KOPT-K1 (cell line): Measurements from ENCODE around the gene MYH1.
"Not testable (repeated sequence)": the region's sequence is repeated elsewhere in the genome, so short reads cannot be mapped to it uniquely, and the experiment has no call there.

ENCODE experiments used
- H3K27ac ChIP-seq: fragments of 200-600 bp; sonication (generic); 2 replicates; pipeline ENCODE4 v1.5.1; 2016; ENCODE audit warnings: antibody characterized with exemption, mild to moderate bottlenecking, low read depth, low read length; ENCODE audit not compliant: poor library complexity, severe bottlenecking
- H3K36me3 ChIP-seq: fragments of 200-600 bp; sonication (generic); 2 replicates; pipeline ENCODE4 v1.5.1; 2017; ENCODE audit warnings: antibody characterized with exemption, mild to moderate bottlenecking, low read length, moderate library complexity; ENCODE audit not compliant: insufficient read depth
- H3K9me3 ChIP-seq: fragments of 200-600 bp; sonication (generic); 2 replicates; pipeline ENCODE4 v1.5.1; 2017; ENCODE audit warnings: antibody characterized with exemption, low read length, mild to moderate bottlenecking; ENCODE audit not compliant: insufficient read depth, poor library complexity, severe bottlenecking

Gene MYH1

DNA sequence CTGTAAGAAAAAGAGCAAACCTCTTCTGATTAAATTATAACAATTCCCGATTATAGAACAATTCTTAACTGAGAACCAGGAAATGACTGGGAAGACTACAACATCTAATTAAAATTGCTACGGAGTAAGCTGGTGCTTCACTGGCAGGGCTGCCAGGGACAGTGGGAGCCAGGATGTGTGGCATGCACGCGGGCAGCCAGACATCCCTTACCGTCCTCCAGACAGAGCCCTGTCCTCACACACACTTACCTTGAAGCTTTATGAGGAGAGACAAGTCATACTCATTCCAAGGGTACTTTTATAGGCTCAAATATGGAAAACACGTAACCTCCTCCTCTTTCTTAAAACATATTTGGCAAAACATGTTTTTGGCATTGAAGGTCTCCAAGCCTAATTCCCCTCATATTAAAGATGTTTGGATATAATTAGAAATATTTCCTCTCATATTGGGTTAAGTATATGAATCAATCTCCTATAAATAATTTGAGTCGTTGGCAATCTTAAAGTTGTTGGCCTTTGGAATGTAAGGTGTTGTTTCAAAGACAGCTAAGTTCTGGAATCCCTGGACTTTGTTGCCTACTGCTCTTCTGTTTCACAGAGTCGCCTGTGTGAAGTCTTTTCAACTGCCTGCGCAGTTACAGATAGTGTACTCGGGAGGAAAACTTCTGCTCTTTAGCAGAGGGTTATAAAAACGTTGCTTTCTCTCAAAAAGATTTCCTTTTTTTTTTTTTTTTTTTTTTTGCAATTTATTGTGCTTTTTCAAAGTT is at the start of gene MYH1:
TSS of gene MYH1 (minus strand) at position 272 of the 767 bp plus-strand sequence. CDS start 1,900 bp downstream, outside the sequence.
- no peaks in the 10 kb centered on the region for H3K9me3 ChIP-seq

DNA sequence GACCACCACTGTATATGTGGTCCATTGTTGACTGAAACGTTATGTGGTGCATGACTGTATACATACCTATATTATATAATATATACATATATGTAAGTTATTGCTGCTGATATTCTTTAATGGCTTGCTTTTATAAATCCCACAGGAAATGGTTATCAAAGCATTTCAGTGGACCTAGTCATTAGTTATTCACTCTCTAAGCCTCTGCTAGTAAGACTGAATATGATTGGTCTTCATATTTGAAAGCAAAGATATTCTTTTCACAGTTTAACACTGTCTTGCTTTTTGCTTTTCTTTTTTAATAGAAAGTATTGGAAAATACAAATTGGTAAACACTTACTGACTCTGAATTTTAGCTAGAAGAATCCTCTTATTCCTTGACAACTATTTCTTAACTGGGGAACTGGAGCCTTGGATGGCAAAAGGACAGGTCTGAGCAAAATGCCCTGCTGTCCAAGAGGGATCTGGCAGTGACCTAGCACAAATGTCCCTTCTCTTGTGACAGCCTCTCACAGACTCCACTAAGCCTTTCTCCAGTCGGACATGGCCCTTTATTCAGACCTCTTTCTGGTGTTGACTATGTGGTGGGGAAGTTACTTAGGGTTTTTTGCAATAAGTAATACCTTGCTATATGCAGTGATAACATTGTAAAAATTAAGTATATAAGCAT is 45.8 kb upstream of the MYH1 start:
- Histone ChIP-seq H3K9me3 (no peaks in the 10 kb centered on the region), H3K27ac (no peak overlapping the region), H3K36me3 (no peaks in the 10 kb centered on the region)

More for the DNA sequence above, at the start of gene MYH1:
- H3K36me3 ChIP-seq = no peaks in the 10 kb centered on the region
- no peak within 1 kb of the TSS for H3K27ac ChIP-seq

DNA sequence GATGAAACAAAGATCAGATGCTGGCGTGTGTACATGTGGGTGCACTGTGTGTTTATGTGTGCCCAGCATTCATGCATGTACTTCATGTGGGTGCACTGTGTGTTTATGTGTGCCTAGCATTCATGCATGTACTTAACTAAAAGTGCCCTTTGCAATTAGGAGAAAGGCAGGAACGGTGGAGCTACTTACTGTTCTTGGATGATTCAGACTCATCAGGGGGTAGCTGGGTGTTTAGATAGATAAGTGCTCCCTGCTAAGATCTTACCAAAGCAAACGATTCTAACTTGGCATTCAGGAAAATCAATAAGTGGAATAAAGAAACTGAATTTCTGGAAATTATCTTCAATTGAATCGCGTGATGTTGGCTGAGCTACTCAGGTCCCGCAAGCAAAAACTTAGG is 39.7 kb upstream of the MYH1 start:
- Histone ChIP-seq H3K27ac (no peak overlapping the region), H3K9me3 (no peaks in the 10 kb centered on the region), H3K36me3 (no peaks in the 10 kb centered on the region)

DNA sequence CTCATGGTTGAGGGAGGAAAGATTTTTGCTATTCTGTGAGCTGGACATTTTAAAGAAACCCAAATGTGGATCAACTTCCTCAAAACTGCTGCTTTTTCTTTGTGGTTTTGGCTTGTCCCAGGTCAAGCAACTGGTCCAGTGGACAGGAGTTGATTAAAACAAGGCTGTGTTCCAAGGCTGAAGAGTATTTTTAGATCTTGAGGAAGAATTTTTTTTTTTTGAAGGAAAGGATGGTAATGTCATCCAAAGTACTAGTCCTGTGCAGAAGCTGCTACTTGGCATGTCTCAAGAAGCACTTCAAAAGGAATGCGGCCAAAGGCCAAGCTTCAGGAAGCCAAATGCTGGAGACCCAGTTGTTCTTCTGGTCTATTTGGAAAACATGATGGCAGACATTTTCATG is 39.1 kb upstream of the MYH1 start:
- H3K27ac ChIP-seq = no peak overlapping the region
- H3K9me3 ChIP-seq = no peaks in the 10 kb centered on the region
- H3K36me3 ChIP-seq = no peaks in the 10 kb centered on the region

DNA sequence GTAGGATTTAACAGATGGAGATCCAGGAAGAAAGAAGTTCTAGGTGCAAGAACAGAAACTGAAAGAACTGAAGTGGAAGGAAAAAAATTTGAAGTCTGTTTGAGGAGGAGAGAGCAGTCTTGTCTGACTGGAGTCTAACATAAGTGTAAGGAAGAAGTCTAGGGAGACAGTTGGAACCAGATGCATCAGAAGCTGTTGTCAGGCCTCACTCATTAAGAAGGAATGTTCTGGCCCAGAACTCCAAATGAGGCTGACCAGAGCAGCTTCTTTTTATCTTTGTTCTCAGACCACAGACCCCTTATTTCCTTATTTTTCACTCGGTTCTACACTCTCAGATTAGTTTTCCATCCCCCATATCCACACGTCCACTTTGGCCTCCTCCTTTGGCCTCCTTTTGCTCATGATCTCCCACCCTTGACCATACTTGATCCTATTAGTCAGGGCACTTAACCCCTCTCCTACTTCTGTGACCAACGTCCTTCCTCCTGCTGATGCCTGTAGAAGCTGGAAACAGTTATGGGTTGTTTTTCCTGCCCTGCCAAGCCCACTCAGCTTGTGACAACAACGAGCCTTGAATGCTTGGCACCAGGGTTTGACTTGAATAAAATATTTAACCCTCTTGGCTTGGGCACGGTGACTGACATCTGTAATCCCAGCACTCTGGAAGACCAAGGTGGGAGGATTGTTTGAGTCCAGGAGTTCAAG is 38.1 kb upstream of the MYH1 start:
- Histone ChIP-seq H3K36me3 (no peaks in the 10 kb centered on the region), H3K27ac (no peak overlapping the region), H3K9me3 (no peaks in the 10 kb centered on the region)

DNA sequence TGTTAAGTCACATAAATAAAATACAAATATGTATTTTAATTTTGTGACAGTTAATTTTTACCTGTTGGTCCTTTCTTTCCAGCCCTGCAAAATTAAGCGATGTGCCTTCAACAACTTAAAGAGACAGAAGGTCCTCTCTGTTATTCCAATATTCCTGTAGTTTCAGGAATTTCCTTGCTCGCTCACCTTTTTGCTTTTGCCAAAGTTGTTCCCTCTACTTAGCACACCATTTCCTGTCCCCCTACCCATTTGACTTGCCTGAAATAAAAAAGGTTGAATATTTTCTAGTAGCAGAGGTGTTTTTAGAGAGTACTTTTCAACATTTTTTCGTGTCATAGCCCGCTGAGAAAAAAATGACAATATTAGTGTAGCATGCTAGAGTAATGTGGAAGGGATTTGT is 31.7 kb upstream of the MYH1 start:
- Histone ChIP-seq H3K9me3 (no peaks in the 10 kb centered on the region), H3K36me3 (no peaks in the 10 kb centered on the region), H3K27ac (no peak overlapping the region)

DNA sequence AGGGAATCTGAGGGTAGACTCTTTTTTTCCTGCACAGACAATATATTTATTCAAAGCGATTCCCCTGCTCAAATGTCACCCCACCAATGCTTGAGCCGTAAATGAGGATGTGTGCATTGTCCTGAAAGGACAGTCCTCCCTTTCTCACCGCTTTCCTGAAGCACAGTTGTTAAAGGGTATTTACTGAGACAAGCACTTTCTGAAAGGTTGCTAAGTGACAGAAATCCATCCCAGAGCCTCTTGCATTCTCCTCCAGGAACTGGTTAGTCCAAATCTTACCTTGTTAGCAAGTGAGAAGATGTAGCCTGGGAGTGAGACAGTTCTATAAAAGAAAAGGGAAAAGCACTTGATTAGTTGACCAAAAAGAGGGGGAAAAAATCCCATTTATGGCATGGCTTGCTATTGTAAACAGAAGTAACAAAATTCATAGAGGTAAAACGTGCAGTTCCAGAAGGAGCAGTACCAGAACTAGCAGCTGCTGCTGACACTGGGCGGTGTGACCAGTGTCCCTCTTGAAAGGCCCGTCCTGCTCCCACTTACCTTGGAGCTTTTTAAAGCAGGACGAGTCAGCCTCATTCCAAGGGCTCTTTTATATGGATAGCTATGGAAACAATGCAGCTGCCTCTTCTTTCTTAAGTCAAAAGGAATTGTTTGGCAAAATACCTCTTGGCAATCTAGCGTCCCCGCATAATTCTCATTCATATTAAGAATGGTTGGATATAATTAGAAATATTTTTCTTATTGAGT is 30.9 kb upstream of the MYH1 start, which contains the start of gene MYH2:
TSS of gene MYH2 (minus strand) at position 563 of the 747 bp plus-strand sequence. CDS start 1,738 bp downstream, outside the sequence.
- Histone ChIP-seq H3K36me3 (no peaks in the 10 kb centered on the region), H3K9me3 (no peaks in the 10 kb centered on the region), H3K27ac (no peak within 1 kb of the TSS)

DNA sequence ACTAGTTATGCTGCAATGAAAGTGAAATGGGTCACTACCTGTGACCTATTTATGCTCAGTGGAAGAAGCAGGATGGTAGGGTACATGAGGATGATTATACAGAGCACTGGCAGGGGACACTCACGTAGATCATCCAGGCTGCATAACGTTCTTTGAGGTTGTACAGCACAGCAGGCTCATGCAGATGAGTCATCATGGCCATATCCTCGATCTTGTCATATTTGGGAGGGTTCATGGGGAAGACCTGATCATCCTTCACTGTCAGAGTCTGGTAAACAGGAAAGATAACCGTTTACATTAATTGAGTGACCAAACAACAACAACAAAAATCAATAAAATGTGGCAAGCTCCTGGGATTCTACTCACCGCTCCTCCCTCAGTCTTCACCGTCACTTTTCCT is 29.0 kb upstream of the MYH1 start:
- Histone ChIP-seq H3K9me3 (no peaks in the 10 kb centered on the region), H3K36me3 (no peaks in the 10 kb centered on the region), H3K27ac (no peak overlapping the region)

DNA sequence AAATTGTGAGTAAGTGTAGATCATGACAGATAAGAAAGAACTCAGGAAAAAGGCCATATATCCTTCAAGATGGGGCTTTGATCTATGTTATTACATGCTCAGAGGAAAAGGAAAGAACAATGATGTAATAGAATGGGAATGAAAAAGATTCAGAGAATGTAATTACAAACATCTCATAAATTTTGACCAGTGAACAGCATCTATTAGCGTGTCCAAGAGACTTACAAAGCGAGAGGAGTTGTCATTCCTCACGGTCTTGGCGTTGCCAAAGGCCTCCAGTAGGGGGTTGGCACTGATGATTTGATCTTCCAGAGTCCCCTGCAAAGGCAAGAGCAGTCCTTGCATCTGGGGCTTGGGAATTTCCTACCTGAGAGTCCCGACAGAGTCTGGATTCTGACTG is 25.1 kb upstream of the MYH1 start:
- not testable (repeated sequence) for H3K36me3 ChIP-seq, H3K27ac ChIP-seq
- H3K9me3 ChIP-seq = peaks cover 12% of the 10 kb centered on the region

DNA sequence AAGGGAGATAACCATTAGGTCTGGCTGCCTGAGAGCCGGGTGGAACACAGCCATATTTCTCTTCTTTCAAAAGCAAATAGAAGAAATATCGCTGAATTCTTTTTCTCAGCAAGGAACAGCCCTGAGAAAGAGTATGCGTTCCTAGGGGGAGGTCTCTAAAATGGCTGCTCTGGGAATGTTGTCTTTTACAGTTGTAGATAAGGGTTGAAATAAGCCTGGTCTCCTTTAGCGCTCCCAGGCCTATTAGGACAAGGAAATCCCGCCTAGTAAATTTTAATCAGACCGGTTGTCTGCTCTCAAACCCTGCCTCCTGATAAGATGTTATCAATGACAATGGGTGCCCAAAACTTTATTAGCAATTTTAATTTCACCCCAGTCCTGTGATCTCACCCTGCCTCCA is 22.8 kb upstream of the MYH1 start:
- peaks cover 12% of the 10 kb centered on the region for H3K9me3 ChIP-seq
- not testable (repeated sequence) for H3K36me3 ChIP-seq, H3K27ac ChIP-seq

DNA sequence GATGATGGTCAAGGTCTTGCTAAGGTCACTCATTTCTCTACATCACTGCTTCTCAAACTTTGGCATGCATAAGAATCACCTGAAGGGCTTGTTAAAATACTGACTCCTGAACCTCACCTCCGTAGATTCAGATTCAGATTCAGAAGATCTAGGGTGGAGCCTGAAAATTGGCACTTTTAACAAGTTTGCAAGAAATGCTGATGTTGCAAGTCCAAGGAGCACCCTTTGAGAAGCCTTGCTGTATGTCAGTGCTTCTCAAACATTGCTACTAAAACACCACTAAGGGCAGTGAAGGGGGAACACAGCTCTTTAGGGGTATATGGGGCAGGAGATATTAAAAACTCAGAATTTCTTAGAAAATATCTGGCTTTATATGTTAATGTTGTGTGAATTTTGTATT is 13.7 kb upstream of the MYH1 start:
- no peaks in the 10 kb centered on the region for H3K36me3 ChIP-seq
- no peaks in the 10 kb centered on the region for H3K9me3 ChIP-seq
- no peak overlapping the region for H3K27ac ChIP-seq

DNA sequence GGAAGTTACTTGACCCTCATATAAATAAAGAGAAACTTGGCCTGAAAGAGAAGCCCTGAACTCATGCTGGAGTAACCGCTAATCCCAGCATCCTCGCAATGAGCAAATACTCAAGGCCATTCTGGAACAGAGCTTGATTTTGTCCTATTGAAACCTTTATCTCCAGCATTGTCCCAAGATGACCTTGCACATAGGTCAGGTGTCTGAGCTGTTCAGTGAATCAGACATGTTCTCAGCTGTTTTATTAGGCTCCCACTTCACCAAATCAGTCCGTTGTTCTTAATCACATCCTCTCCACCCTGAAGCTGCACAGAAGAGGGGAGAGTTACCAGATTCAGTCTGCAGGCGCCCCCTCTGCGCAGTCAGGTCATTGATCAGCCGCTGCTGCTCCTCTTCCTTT is 9.1 kb upstream of the MYH1 start:
- no peaks in the 10 kb centered on the region for H3K9me3 ChIP-seq
- no peak overlapping the region for H3K27ac ChIP-seq
- H3K36me3 ChIP-seq = no peaks in the 10 kb centered on the region

DNA sequence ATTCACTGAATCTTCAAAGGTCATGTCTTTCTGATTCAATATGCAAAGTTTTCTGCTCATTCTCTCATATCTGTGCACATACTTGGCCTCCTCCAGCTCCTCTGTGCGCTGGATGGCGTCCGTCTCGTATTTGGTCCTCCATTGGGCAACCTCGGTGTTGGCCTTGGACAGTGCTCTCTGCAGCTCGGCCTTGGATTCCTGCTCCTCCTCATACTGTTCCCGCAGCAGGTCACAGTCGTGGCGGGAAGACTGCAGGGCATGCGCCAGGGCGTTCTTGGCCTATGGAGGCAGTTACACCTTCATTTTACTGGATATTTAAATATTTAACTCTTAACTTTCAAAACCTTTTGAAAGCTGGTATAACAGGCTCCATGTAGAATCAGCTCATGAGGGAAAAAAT is 8.2 kb upstream of the MYH1 start:
- no peaks in the 10 kb centered on the region for H3K36me3 ChIP-seq
- H3K27ac ChIP-seq = no peak overlapping the region
- no peaks in the 10 kb centered on the region for H3K9me3 ChIP-seq

DNA sequence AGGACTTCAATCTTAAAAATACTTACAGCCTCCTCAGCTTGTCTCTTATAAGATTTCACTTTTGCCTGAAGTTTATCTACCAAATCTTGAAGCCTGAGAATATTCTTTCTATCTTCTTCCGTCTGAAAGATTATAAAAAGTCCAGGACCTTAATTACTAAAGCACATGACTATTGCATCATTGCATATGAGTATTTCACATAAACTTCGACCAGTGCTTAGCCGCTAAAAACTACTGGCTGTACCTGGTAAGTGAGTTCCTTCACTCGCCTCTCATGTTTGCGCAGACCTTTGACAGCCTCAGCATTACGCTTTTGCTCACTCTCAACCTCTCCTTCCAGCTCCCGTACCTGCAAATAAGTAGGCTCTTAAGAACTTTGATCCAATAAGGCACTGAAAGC is 4.7 kb upstream of the MYH1 start:
- Histone ChIP-seq H3K9me3 (no peaks in the 10 kb centered on the region), H3K27ac (no peak overlapping the region), H3K36me3 (no peaks in the 10 kb centered on the region)

DNA sequence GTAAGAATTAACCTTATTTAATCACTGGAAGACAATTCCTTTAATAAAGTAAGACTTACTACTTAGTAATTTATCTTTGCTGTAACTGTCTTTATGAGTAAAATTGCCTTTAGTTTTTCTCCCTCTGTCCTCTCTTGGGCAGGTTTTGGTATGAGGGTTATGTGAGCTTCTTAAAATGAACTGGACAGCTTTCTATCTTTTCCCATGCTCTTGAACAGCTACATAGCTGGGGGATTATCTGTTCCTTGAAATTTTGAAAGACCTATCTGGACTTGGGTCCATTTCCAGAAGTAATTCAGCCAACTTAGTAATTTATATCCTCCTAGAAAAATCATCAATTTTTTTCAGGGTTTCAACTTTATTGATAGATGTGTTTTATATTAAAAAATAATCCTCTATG is 3.6 kb upstream of the MYH1 start:
- Histone ChIP-seq H3K9me3 (no peaks in the 10 kb centered on the region), H3K27ac (no peak overlapping the region), H3K36me3 (no peaks in the 10 kb centered on the region)
